Upper lobe of right lung (tissue), 1 donor: ENCODE measurements around the gene SKAP2. TPM values are rescaled to one million over a fixed set of nuclear protein-coding genes. Genes with fewer than 3 reads are reported as not detected.

Source experiments
- ATAC-seq: fragments of 200-7000 bp; cut with Tn5 transposase; one replicate; pipeline ENCODE4 v1.9.1; 2020; ENCODE audit warnings: mild to moderate bottlenecking, moderate library complexity
- DNase-seq: peaks from one replicate; pipeline ENCODE4 v3.0.0-alpha.2; 2020
- H3K27ac ChIP-seq: fragments of 200-600 bp; one replicate; pipeline ENCODE4 v1.8.0; 2022
- H3K27me3 ChIP-seq: fragments of 200-600 bp; one replicate; pipeline ENCODE4 v1.8.0; 2022; ENCODE audit warnings: mild to moderate bottlenecking
- H3K36me3 ChIP-seq: fragments of 200-600 bp; one replicate; pipeline ENCODE4 v1.8.0; 2022
- H3K4me1 ChIP-seq: fragments of 200-600 bp; one replicate; pipeline ENCODE4 v1.8.0; 2022
- H3K4me3 ChIP-seq: fragments of 200-600 bp; one replicate; pipeline ENCODE4 v1.8.0; 2022; ENCODE audit warnings: mild to moderate bottlenecking
- H3K9me3 ChIP-seq: fragments of 200-600 bp; one replicate; pipeline ENCODE4 v1.8.0; 2022
- CTCF ChIP-seq: fragments of 200-600 bp; IDR thresholded peaks from one replicate; pipeline ENCODE4 v1.8.0; 2022; ENCODE audit warnings: antibody characterized with exemption
- intact Hi-C: fragments of 100-400 bp; cut with DNase I; formaldehyde crosslinking; loops from one replicate; pipeline ENCODE4 v1.11.0; 2022
- total RNA-seq: library from RNA; stranded (reverse); fragmentation: NEBNext Ultra II Directional; extraction: Animal tissue kit (Norgen Biotek cat#: 25700); gene quantifications from one replicate; pipeline ENCODE4 v1.2.1, GENCODE V29; 2021
- donor health status: DM: no; HTN: yes; CAD: no; lungs with severe emphysema.

The SKAP2 gene
- total RNA-seq, 1 donor from 2014 or later = 59.1 TPM

DNA sequence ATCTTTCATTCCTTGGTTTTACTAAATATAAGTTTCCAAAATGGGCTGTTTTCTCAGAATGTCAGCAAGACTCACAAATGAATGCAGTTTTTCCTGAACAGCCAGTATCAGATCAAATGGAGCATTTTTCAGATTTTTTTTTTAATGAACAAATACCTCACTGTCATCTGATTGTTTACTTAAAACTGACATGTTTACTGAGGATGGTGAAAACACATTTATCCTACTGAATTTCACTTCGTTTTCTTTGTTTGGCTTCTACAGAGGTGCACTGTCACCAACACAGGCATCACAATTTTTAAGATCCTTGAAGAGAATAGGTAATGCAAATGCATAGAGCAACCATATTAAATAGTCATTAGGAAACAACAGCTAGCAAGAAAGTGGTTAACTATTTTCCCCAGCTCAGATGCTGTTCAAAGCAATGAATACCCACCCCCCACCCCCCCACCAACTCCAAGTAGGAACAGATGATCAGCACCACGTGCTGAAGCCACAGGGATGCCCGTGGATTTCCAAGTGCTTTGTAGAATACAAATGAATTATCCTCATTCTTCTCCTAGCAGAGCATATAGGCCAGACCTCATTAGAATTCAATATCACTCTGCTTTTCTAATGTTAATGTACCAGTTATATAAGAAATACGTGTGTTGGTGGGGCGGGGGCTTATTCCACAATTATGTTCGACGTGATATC, 205.9 kb downstream of the SKAP2 start:
- ATAC-seq (no peak), DNase-seq (no peak)
- no peaks in the 10 kb centered on the region for H3K4me1 ChIP-seq
- H3K27me3 ChIP-seq = no peaks in the 10 kb centered on the region
- H3K4me3 ChIP-seq = no peak overlapping the region
- intact Hi-C loops = no loop called here
- no peak overlapping the region for H3K27ac ChIP-seq
- no peaks in the 10 kb centered on the region for H3K36me3 ChIP-seq
- no peak for TF ChIP-seq CTCF
- H3K9me3 ChIP-seq = no peaks in the 10 kb centered on the region

DNA sequence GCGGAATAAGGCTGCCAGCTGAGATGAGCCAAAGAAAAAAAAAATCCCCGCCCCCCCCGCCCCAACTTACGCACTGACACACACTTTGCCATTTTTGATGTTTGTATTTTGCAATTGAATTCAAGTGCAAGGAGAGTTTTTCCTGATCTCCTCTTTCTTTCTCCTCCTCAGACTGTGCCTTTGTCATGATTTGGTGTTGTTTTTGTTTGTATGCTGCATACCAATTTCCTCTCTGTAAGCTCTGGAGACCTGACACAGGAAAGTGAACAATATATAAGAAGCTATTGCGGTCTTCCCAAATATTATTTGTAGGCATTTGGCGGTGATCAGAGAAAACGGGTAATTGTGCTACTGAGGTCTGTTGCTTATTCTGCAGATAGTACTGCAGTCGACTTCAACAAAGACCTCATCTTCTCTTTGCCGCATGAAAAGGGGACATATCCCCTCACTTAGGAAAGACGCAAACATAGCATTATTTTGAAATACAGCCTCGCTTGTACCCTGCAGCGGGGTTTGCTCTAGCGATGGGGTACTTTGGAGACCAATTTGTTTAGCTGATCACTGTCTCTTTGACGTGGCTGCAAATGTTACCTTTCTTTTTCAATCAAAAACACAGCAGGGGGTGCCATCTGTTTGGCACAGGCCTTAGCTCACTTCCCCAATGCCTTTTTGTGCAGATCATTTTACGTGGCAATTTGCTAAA, 206.6 kb downstream of the SKAP2 start:
- TF ChIP-seq CTCF = no peak
- Histone ChIP-seq H3K9me3 (no peaks in the 10 kb centered on the region), H3K4me1 (no peaks in the 10 kb centered on the region), H3K27ac (no peak overlapping the region), H3K36me3 (no peaks in the 10 kb centered on the region), H3K4me3 (no peak overlapping the region), H3K27me3 (no peaks in the 10 kb centered on the region)
- ATAC-seq = no peak
- intact Hi-C loops = no loop called here
- no peak for DNase-seq

DNA sequence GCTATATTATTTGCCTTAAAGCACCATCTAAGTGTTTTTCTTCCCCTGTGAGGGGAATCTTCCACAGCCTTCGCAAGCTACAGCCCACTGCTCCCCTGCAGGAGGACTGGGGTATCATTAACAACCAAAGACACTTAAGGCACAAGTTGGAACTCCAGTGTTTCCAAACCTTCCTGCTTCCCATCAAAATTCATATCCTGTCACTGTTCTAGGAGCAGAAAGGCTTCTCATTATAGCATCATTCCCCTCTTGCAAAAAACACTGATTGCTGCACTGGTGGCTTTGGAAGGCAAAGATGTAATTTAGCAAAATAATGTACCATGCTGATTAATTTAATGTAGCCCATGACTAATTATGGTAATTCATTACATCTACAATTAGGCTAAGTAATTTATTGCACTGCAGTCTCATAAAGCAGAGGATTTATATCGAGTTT, 207.2 kb downstream of the SKAP2 start:
- Histone ChIP-seq H3K36me3 (no peaks in the 10 kb centered on the region), H3K4me3 (no peak overlapping the region), H3K27ac (no peak overlapping the region), H3K4me1 (no peaks in the 10 kb centered on the region), H3K9me3 (no peaks in the 10 kb centered on the region), H3K27me3 (no peaks in the 10 kb centered on the region)
- intact Hi-C loops = no loop called here
- ATAC-seq (no peak), DNase-seq (no peak)
- TF ChIP-seq CTCF = peak; percentile 5

- ATAC-seq (no peak), DNase-seq (no peak)
- Histone ChIP-seq H3K9me3 (no peaks in the 10 kb centered on the region), H3K27ac (no peak overlapping the region), H3K4me1 (no peaks in the 10 kb centered on the region), H3K36me3 (no peaks in the 10 kb centered on the region), H3K27me3 (no peaks in the 10 kb centered on the region), H3K4me3 (no peak overlapping the region)
- TF ChIP-seq CTCF = no peak
- intact Hi-C loops = no loop called here
These were observed 207.7 kb downstream of the SKAP2 start for GRCh38 chr7:26656735-26657134.

GRCh38 chr7:26655781-26656180, 208.6 kb downstream of the SKAP2 start:
- DNase-seq (no peak), ATAC-seq (no peak)
- H3K4me3 ChIP-seq = no peak overlapping the region
- H3K4me1 ChIP-seq = no peaks in the 10 kb centered on the region
- intact Hi-C loops = no loop called here
- no peak overlapping the region for H3K27ac ChIP-seq
- no peak for TF ChIP-seq CTCF
- H3K36me3 ChIP-seq = no peaks in the 10 kb centered on the region
- H3K9me3 ChIP-seq = no peaks in the 10 kb centered on the region
- H3K27me3 ChIP-seq = no peaks in the 10 kb centered on the region
